SIG-M5 treated with dmso at 0.1 percent for 504 hours (cell line): Measurements from ENCODE around the gene STAT1.

Experiments
- DNase-seq: peaks from one replicate; lab custom pipeline; 2025; ENCODE audit not compliant: unreplicated experiment; lab: John Stamatoyannopoulos, UW

The STAT1 gene

DNA sequence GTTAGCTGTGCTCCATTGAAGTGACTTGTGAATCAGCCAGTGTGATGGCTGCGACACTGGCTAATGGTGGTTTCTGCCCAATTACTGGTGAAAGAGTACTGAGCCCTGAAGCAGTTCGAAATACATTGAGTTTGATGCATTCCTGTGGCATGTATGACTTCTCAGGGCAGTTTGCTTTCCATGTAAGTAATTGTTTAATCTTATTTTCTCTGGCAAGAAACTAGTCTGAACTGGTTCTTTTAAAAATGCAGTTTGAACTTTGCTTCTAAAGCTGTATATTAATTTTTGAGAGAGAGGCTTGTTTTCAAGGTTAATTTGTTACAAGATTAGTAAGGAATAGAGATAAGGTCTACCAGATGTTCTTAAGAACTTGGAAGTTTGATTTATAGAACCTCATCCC, 86.7 kb downstream of the STAT1 start:
- no peak for DNase-seq

- no peak for DNase-seq
Observed at GRCh38 chr2:190922376-190922775, 91.6 kb downstream of the STAT1 start.

DNA sequence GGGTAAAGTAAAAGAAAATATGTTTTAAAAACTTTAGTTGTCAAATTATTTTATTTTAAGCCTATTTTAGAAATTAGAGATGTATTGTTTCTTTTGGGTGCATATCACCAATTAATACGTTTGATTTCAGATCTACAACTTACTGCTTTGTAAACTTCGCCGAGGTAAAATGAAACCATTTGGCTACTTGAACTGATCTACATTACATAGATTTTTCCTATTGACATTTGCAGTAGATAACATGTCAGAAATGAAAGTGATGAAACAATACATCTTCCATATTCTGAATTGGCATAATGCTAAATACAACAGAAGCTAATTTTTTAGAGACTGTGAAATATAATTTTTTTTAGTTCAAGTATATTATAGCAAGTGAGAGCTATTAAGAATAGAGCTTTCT, 93.9 kb downstream of the STAT1 start:
- DNase-seq, result no peak
